HL-60 (cell line): ENCODE results near the gene CCDC116.

ENCODE experiments used
- DNase-seq, 2 experiments: peaks; one replicate each; pipeline ENCODE4 v3.0.0-alpha.2; 2010 to 2020; ENCODE audit warnings: low read depth in 1 of 2, low spot score in 1 of 2
- H3K27ac ChIP-seq: fragments of 250-450 bp; sonication (Bioruptor Pico); replicated peaks from 2 replicates; pipeline ENCODE4 v1.5.1; 2020; ENCODE audit warnings: mild to moderate bottlenecking, moderate library complexity
- H3K27me3 ChIP-seq: fragments of 250-450 bp; sonication (Bioruptor Pico); 2 replicates; pipeline ENCODE4 v1.5.1; 2021; ENCODE audit warnings: mild to moderate bottlenecking, moderate library complexity; ENCODE audit not compliant: insufficient read depth, poor library complexity, severe bottlenecking
- H3K4me3 ChIP-seq: replicated peaks from 2 replicates; pipeline ENCODE4 v1.5.1; 2011; ENCODE audit warnings: mild to moderate bottlenecking, control low read depth, low read length; ENCODE audit not compliant: insufficient read depth
- CTCF ChIP-seq: IDR thresholded peaks from one replicate; pipeline ENCODE4 v1.5.1; 2011; ENCODE audit warnings: low read length, control low read depth, inconsistent platforms; ENCODE audit not compliant: insufficient read depth
- GABPA ChIP-seq: IDR thresholded peaks from 2 replicates; pipeline ENCODE4 v1.6.1; 2012; ENCODE audit warnings: low read depth
- POLR2AphosphoS5 ChIP-seq: IDR thresholded peaks from 2 replicates; pipeline ENCODE4 v1.6.1; 2012; ENCODE audit warnings: low read depth
- SPI1 ChIP-seq: IDR thresholded peaks from 2 replicates; pipeline ENCODE4 v1.6.1; 2012; ENCODE audit warnings: low read depth, mild to moderate bottlenecking, borderline replicate concordance
- TF ChIP-seq, protein P1 (sequence below): IDR thresholded peaks from 2 replicates; pipeline ENCODE4 v1.6.1; 2012; ENCODE audit warnings: low read depth; ENCODE audit not compliant: insufficient replicate concordance

The CCDC116 gene

DNA sequence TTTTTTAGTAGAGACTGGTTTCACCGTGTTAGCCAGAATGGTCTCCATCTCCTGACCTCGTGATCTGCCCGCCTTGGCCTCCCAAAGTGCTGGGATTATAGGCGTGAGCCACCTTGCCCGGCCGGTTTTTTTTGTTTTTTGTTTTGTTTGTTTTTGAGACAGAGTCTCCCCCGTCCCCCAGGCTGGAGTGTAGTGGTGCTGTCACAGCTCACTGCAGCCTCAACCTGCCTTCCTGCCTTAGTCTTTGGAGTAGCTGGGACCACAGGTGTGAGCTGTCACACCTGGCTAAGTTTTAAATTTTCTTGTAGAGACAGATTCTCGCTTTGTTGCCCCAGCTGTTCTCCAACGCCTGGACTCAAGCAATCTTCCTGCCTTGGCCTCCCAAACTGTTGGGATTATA lies 36.5 kb downstream of the CCDC116 start:
- Histone ChIP-seq H3K27ac (no peak overlapping the region), H3K4me3 (no peak overlapping the region), H3K27me3 (no peaks in the 10 kb centered on the region)
- DNase-seq = no peak
- no peak for TF ChIP-seq POLR2AphosphoS5
- TF ChIP-seq CTCF = no peak
- TF ChIP-seq, protein P1, sequence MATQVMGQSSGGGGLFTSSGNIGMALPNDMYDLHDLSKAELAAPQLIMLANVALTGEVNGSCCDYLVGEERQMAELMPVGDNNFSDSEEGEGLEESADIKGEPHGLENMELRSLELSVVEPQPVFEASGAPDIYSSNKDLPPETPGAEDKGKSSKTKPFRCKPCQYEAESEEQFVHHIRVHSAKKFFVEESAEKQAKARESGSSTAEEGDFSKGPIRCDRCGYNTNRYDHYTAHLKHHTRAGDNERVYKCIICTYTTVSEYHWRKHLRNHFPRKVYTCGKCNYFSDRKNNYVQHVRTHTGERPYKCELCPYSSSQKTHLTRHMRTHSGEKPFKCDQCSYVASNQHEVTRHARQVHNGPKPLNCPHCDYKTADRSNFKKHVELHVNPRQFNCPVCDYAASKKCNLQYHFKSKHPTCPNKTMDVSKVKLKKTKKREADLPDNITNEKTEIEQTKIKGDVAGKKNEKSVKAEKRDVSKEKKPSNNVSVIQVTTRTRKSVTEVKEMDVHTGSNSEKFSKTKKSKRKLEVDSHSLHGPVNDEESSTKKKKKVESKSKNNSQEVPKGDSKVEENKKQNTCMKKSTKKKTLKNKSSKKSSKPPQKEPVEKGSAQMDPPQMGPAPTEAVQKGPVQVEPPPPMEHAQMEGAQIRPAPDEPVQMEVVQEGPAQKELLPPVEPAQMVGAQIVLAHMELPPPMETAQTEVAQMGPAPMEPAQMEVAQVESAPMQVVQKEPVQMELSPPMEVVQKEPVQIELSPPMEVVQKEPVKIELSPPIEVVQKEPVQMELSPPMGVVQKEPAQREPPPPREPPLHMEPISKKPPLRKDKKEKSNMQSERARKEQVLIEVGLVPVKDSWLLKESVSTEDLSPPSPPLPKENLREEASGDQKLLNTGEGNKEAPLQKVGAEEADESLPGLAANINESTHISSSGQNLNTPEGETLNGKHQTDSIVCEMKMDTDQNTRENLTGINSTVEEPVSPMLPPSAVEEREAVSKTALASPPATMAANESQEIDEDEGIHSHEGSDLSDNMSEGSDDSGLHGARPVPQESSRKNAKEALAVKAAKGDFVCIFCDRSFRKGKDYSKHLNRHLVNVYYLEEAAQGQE = no peak
- TF ChIP-seq SPI1 = no peak
- TF ChIP-seq GABPA = no peak

DNA sequence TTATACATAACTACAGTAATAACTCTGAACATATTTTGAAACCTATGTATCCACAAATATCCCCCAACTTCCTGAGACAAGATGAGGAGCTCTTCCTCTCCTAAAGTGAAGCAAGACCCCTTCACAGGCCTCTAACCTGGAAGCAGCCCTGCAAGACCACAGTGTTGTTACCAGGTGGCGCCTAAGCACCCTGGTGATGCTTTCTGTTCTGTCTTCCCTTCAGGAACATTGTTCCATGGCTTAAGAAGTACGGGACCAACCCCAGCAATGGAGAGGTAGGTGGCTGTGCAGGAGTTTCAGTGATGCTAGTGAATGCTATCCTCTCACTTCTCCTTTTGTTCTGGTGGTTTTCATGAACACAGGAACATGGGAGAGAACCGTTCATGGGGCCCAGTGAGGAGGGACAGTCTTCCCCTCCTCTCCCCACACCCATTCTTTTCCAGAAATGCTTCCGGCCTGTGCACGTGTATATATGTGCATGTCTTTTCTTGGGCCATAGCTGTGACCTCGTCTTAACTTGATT lies 39.6 kb downstream of the CCDC116 start:
- peak in 1 of 2 experiments; percentile 19 for DNase-seq
- no peaks in the 10 kb centered on the region for H3K27me3 ChIP-seq
- no peak overlapping the region for H3K4me3 ChIP-seq
- TF ChIP-seq, protein P1 = no peak
- TF ChIP-seq POLR2AphosphoS5 (no peak), SPI1 (peak; percentile 70)
- peak overlapping the region; percentile 26 for H3K27ac ChIP-seq

DNA sequence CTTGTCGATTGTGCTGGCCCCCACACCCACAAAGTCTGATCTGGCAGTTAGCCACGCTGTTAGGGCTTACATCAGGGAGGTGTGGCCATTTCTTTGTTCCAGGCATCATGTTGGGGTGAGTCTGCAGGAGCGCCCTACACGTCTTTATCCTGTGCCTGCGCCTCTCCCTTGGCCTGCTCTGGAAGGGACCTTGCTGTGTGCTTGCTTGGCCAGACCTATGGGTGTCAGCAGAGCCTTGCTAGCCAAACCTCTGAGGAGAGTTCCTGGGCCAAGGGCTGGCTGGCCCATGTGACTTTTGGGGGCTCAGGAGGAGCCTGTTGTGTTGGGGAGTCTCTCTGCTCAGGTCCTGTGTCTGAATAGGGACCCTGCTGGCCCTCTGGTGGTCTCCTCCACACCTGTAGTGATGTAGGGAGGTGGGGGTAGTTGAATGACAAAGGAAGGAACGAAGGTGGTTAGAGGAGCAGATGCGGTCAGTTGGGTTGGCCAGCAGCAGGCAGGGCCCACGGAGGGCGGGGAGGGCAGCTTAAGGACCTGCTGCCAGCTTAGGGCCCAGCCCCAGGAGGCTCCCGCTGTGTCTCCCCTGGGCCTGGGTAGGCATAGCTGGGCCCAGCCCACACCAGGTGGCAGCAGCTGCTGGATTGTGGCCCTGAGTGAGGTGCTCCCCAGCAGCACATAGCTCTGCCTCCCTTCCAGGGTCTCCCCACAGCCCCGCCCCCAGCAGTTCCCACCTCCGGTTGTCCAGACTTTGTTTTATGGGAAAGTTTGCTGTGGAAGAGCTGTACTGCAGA lies 41.2 kb downstream of the CCDC116 start:
- no peak for DNase-seq
- Histone ChIP-seq H3K27ac (no peak overlapping the region), H3K27me3 (no peaks in the 10 kb centered on the region), H3K4me3 (no peak overlapping the region)
- TF ChIP-seq GABPA (no peak), CTCF (no peak), POLR2AphosphoS5 (no peak), SPI1 (no peak)
- TF ChIP-seq, protein P1 = no peak
